Activated CD8-positive, alpha-beta T cell treated with anti-CD3 and anti-CD28 coated beads for 36 hours (primary cell): ENCODE results near the gene LAMTOR5. TPM values are rescaled to one million over a fixed set of nuclear protein-coding genes. Genes with fewer than 3 reads are reported as not detected.
"Not testable (repeated sequence)": the region's sequence is repeated elsewhere in the genome, so short reads cannot be mapped to it uniquely, and the experiment has no call there.

Experiments used
- ATAC-seq: fragments of 200-7000 bp; cut with Tn5 transposase; one replicate; pipeline ENCODE4 v1.10.0; 2021; ENCODE audit warnings: mild to moderate bottlenecking, moderate library complexity
- CTCF ChIA-PET: fragments of 350-600 bp; sonication (Branson Sonifier 250); formaldehyde crosslinking; loops from one replicate; lab custom pipeline; 2021; ENCODE audit warnings: antibody characterized with exemption; lab: Charles Lee
- POLR2A ChIA-PET: fragments of 350-600 bp; sonication (Branson Sonifier 250); formaldehyde crosslinking; loops from one replicate; lab custom pipeline; 2021; ENCODE audit warnings: antibody characterized with exemption; lab: Charles Lee
- DNase-seq: peaks from one replicate; pipeline ENCODE4 v3.0.0-alpha.2; 2020
- H3K27ac Mint-ChIP-seq: one replicate; pipeline ENCODE4 v1.8.0; 2021; ENCODE audit warnings: mild to moderate bottlenecking, mixed read lengths
- H3K27me3 Mint-ChIP-seq: one replicate; pipeline ENCODE4 v1.8.0; 2021; ENCODE audit warnings: mixed read lengths
- H3K36me3 Mint-ChIP-seq: one replicate; pipeline ENCODE4 v1.8.0; 2021; ENCODE audit warnings: low read depth, mixed read lengths
- H3K4me1 Mint-ChIP-seq: one replicate; pipeline ENCODE4 v1.8.0; 2021; ENCODE audit warnings: low read depth, mixed read lengths
- H3K4me3 Mint-ChIP-seq: one replicate; pipeline ENCODE4 v1.8.0; 2021; ENCODE audit warnings: mild to moderate bottlenecking, moderate library complexity, mixed read lengths
- H3K9me3 Mint-ChIP-seq: one replicate; pipeline ENCODE4 v1.8.0; 2021; ENCODE audit warnings: mixed read lengths
- intact Hi-C: fragments of 100-400 bp; cut with micrococcal nuclease; formaldehyde crosslinking; loops from one replicate; pipeline ENCODE4 v1.10.0; 2022
- total RNA-seq, 2 experiments: library from RNA; stranded (reverse); gene quantifications; one replicate each; pipeline ENCODE4 v1.2.3, GENCODE V29; 2021
- TF ChIP-seq, protein P1 (sequence below): fragments of 200-600 bp; IDR thresholded peaks from one replicate; pipeline ENCODE4 v1.8.0; 2022; ENCODE audit warnings: antibody characterized with exemption, mild to moderate bottlenecking

LAMTOR5 gene
- total RNA-seq, 2 experiments from 2014 or later: 154 to 160 TPM

DNA sequence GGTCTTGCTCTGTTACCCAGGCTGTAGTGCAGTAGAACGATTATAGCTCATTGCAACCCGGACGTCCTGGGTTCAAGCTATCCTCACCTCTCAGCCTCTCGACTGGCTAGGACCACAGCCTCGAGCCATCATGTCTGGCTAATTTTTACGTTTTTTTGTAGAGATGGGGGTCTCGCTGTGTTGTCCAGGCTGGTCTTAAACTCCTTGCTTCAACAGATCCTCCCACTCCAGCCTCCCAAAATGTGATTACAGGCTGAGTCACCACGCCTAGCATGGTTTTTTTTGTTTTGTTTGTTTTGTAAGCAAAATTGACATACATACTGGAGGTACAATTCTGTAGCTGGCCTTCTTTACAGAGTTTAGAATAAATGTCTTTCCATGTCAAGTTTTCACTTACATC is 994 bp upstream of the LAMTOR5 start:
- H3K36me3 Mint-ChIP-seq: peaks cover 16% of the 10 kb centered on the region
- TF ChIP-seq, protein P1, sequence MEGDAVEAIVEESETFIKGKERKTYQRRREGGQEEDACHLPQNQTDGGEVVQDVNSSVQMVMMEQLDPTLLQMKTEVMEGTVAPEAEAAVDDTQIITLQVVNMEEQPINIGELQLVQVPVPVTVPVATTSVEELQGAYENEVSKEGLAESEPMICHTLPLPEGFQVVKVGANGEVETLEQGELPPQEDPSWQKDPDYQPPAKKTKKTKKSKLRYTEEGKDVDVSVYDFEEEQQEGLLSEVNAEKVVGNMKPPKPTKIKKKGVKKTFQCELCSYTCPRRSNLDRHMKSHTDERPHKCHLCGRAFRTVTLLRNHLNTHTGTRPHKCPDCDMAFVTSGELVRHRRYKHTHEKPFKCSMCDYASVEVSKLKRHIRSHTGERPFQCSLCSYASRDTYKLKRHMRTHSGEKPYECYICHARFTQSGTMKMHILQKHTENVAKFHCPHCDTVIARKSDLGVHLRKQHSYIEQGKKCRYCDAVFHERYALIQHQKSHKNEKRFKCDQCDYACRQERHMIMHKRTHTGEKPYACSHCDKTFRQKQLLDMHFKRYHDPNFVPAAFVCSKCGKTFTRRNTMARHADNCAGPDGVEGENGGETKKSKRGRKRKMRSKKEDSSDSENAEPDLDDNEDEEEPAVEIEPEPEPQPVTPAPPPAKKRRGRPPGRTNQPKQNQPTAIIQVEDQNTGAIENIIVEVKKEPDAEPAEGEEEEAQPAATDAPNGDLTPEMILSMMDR: no peak
- intact Hi-C loops: no loop called here

DNA sequence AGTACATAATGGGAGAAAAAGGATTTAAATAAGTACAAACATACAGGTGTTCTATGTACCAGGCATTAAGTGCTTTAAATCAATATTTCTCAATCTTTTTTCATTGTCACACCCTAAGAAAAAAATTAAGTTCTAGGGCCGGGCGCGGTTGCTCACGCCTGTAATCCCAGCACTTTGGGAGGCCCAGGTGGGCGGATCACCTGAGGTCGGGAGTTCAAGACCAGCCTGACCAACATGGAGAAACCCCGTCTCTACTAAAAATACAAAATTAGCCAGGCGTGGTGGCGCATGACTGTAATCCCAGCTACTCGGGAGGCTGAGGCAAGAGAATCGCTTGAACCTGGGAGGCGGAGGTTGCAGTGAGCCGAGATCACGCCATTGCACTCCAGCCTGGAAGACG is 1.1 kb downstream of the LAMTOR5 start:
- ChIA-PET CTCF (interaction anchor here (1.3 to 1.8 kb wide), 2 partner anchors 54 to 90 kb away, joined by 5 read pairs; no protein-coding TSS in a partner anchor), POLR2A (interaction anchor here (1.2 to 5.4 kb wide), 3 partner anchors 65 to 199 kb away, joined by 3 to 32 read pairs (median 4); partner anchors contain the start of gene RBM15)
- H3K4me1 Mint-ChIP-seq: peaks cover 19% of the 10 kb centered on the region
- H3K4me3 Mint-ChIP-seq: peak overlapping the region; percentile 98
- peaks cover 19% of the 10 kb centered on the region for H3K36me3 Mint-ChIP-seq
- H3K27ac Mint-ChIP-seq: peak overlapping the region; percentile 100
- H3K9me3 Mint-ChIP-seq, H3K27me3 Mint-ChIP-seq, ATAC-seq, DNase-seq: not testable (repeated sequence)
- intact Hi-C loops: loop anchor here (2.0 kb wide), 1 partner anchor 68 kb away; the partner anchor contains the start of gene RBM15

More for the DNA sequence above, 994 bp upstream of the LAMTOR5 start:
- no peaks in the 10 kb centered on the region for H3K27me3 Mint-ChIP-seq
- peak overlapping the region; percentile 42 for H3K27ac Mint-ChIP-seq
- peaks cover 19% of the 10 kb centered on the region for H3K4me1 Mint-ChIP-seq
- H3K9me3 Mint-ChIP-seq: no peaks in the 10 kb centered on the region
- DNase-seq: no peak
- peak overlapping the region; percentile 98 for H3K4me3 Mint-ChIP-seq
- CTCF ChIA-PET: interaction anchor here (0.9 to 6.6 kb wide), 14 partner anchors 28 to 379 kb away, joined by 3 to 101 read pairs (median 4); no protein-coding TSS in a partner anchor
- no peak for ATAC-seq
- POLR2A ChIA-PET: interaction anchor here (0.8 to 5.4 kb wide), 4 partner anchors 15 to 77 kb away, joined by 3 to 32 read pairs (median 4); partner anchors contain the start of gene RBM15

DNA sequence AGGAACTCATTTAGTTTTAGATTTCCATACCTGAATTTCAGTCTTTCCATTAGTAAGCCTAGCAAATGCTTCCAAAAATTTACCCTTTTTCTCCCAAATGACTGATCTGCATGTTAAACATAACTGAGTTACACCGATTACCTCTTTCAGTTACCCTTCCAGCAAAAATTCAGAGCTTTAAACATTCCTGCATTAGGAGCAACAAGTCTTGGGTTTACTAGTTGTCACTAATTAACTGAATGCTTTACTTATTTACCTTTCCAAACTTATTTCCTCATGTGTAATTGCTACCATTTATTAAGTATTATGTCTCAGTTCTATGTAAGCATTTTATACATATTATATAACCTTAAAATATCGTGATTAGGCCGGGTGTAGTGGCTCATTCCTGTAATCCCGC is 3.1 kb downstream of the LAMTOR5 start:
- H3K36me3 Mint-ChIP-seq: peaks cover 29% of the 10 kb centered on the region
- CTCF ChIA-PET: interaction anchor here (1.6 to 1.9 kb wide), 2 partner anchors 9 to 197 kb away, joined by 5 to 6 read pairs; no protein-coding TSS in a partner anchor

DNA sequence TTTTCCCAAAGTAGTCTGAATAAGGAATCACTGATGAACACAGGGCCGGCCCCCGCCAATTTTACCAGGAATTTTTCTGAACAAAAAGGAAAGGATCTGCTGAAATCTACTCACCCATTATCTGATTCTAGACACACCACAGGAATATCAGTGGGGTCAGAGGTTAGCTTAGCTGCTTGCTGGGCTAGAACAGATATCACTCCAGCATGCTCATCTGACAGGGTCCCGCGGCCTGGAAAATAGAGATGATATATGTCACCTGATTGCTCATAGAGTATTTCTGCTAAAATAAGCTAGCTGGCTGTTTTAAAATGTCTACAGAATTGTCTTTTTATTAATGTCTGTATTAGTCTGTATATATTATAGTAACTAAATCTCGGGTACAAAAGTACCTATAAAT is 3.7 kb downstream of the LAMTOR5 start:
- H3K36me3 Mint-ChIP-seq: peaks cover 29% of the 10 kb centered on the region
- H3K4me1 Mint-ChIP-seq: peaks cover 16% of the 10 kb centered on the region
- CTCF ChIA-PET: interaction anchor here (0.8 to 1.9 kb wide), 2 partner anchors 9 kb away, joined by 3 to 6 read pairs; no protein-coding TSS in a partner anchor
- H3K27ac Mint-ChIP-seq: no peak overlapping the region
- ATAC-seq (no peak), DNase-seq (no peak)
- H3K9me3 Mint-ChIP-seq: no peaks in the 10 kb centered on the region
- no peak overlapping the region for H3K4me3 Mint-ChIP-seq
- TF ChIP-seq, protein P1: no peak
- POLR2A ChIA-PET: interaction anchor here (1.5 kb wide), 1 partner anchor 65 kb away, joined by 3 read pairs; the partner anchor contains the start of gene RBM15
- intact Hi-C loops: no loop called here
- no peaks in the 10 kb centered on the region for H3K27me3 Mint-ChIP-seq

More for the DNA sequence above, 3.1 kb downstream of the LAMTOR5 start:
- no peaks in the 10 kb centered on the region for H3K9me3 Mint-ChIP-seq
- H3K27me3 Mint-ChIP-seq: no peaks in the 10 kb centered on the region
- intact Hi-C loops: no loop called here
- TF ChIP-seq, protein P1: no peak
- H3K27ac Mint-ChIP-seq: no peak overlapping the region
- peaks cover 19% of the 10 kb centered on the region for H3K4me1 Mint-ChIP-seq
- ATAC-seq: no peak
- DNase-seq: no peak
- no peak overlapping the region for H3K4me3 Mint-ChIP-seq
- POLR2A ChIA-PET: interaction anchor here (0.7 kb wide), 1 partner anchor 57 kb away, joined by 3 read pairs; no protein-coding TSS in a partner anchor

DNA sequence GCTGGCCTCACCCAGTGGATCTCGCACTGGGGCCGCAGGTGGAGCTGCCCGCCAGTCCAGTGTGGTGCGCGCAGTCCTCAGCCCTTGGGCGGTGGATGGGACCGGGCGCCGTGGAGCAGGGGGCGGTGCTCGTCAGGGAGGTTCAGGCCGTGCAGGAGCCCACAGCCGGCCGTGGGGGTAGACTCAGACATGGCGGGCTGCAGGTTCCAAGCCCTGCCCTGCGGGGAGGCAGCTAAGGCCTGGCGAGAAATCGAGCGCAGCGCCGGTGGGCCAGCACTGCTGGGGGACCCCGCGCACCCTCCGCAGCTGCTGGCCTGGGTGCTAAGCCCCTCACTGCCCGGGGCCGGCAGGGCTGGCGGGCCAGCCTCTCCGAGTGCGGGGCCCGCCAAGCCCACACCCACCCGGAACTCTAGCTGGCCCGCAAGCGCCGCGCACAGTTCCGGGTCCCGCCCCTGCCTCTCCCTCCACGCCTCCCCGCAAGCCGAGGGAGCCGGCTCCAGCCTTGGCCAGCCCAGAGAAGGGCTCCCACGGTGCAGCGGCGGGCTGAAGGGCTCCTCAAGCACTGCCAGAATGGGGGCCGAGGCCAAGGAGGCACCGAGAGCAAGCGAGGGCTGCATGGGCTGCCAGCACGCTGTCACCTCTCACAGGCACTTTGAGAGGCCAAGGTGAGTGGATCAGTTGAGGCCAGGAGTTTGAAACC is 11.1 kb downstream of the LAMTOR5 start:
- ChIA-PET POLR2A (interaction anchor here (1.2 kb wide), 1 partner anchor 16 kb away, joined by 3 read pairs; no protein-coding TSS in a partner anchor), CTCF (interaction anchor here (2.9 kb wide), 1 partner anchor 16 kb away, joined by 10 read pairs; no protein-coding TSS in a partner anchor)
- H3K4me3 Mint-ChIP-seq, DNase-seq, H3K9me3 Mint-ChIP-seq, intact Hi-C loops, H3K27me3 Mint-ChIP-seq, ATAC-seq, H3K27ac Mint-ChIP-seq, H3K4me1 Mint-ChIP-seq: not testable (repeated sequence)
- peaks cover 34% of the 10 kb centered on the region for H3K36me3 Mint-ChIP-seq
